ENCODE measurements around the gene PTPRN2. TPM values are rescaled to one million over a fixed set of nuclear protein-coding genes. Genes with fewer than 3 reads are reported as not detected.

The PTPRN2 gene
- total RNA-seq, 1 experiment from 2014 or later, result 1.1 TPM

GRCh38 chr7:157589680-157590079 is 997.9 kb downstream of the PTPRN2 start:
- no peaks in the 10 kb centered on the region for H3K4me1 ChIP-seq (ENCODE audit: control insufficient read depth, insufficient read depth, low read length)
- TF ChIP-seq REST (IDR thresholded peaks at IDR 0.05; ENCODE audit: insufficient read depth in 1 of 2, low read depth in 2 of 2, low read length in 1 of 2), result no peak
- no peak for TF ChIP-seq POLR2AphosphoS5 (IDR thresholded peaks at IDR 0.05; ENCODE audit: low read depth, low read length)
- no peak for TF ChIP-seq SIN3A (IDR thresholded peaks at IDR 0.05; ENCODE audit: borderline replicate concordance, insufficient read depth, low read depth, low read length)
- TF ChIP-seq TCF7L2 (IDR thresholded peaks at IDR 0.05; ENCODE audit: low read depth, low read length), result no peak
- TF ChIP-seq CTCF (IDR thresholded peaks at IDR 0.05), result no peak
- ChIA-PET POLR2A (no interaction called here), CTCF (no interaction called here)
- in situ Hi-C loops (cut with HindIII; ENCODE audit: low pct_unique_long_range_greater_than_20kb, low sequenced_read_pairs), result no loop called here
- no peak overlapping the region for H3K27ac ChIP-seq (ENCODE audit: low read length)
- no peaks in the 10 kb centered on the region for H3K9me3 ChIP-seq (ENCODE audit: control insufficient read depth, insufficient read depth, low read depth, low read length)
- intact Hi-C loops (cut with micrococcal nuclease; ENCODE audit: unreplicated experiment), result no loop called here
- DNase-seq (ENCODE audit: low read depth, low spot score), result no peak
- ATAC-seq, result no peak
- H3K27me3 ChIP-seq (ENCODE audit: control insufficient read depth, insufficient read depth, low read length), result no peaks in the 10 kb centered on the region
- no peaks in the 10 kb centered on the region for H3K36me3 ChIP-seq (ENCODE audit: control insufficient read depth, insufficient read depth, low read length)
- no TSS peak for BruUV-seq (replicated peaks)
- H3K4me3 ChIP-seq (ENCODE audit: low read depth in 2 of 2, low read length in 2 of 2), result no peak overlapping the region

GRCh38 chr7:157587805-157588560 is 999.6 kb downstream of the PTPRN2 start:
- H3K9me3 ChIP-seq (ENCODE audit: control insufficient read depth, insufficient read depth, low read depth, low read length), result no peaks in the 10 kb centered on the region
- H3K4me3 ChIP-seq (ENCODE audit: low read depth in 2 of 2, low read length in 2 of 2), result no peak overlapping the region
- no TSS peak for BruUV-seq (replicated peaks)
- CTCF ChIA-PET, result interaction anchor here (0.5 kb wide), 1 partner anchor 808 kb away, joined by 7 read pairs; no protein-coding TSS in a partner anchor
- in situ Hi-C loops (cut with HindIII; ENCODE audit: low pct_unique_long_range_greater_than_20kb, low sequenced_read_pairs), result no loop called here
- H3K27me3 ChIP-seq (ENCODE audit: control insufficient read depth, insufficient read depth, low read length), result no peaks in the 10 kb centered on the region
- no peak for DNase-seq (ENCODE audit: low read depth, low spot score)
- H3K4me1 ChIP-seq (ENCODE audit: control insufficient read depth, insufficient read depth, low read length), result no peaks in the 10 kb centered on the region
- ATAC-seq, result no peak
- TF ChIP-seq POLR2AphosphoS5 (IDR thresholded peaks at IDR 0.05; ENCODE audit: low read depth, low read length) (no peak), SIN3A (IDR thresholded peaks at IDR 0.05; ENCODE audit: borderline replicate concordance, insufficient read depth, low read depth, low read length) (no peak), REST (IDR thresholded peaks at IDR 0.05; ENCODE audit: insufficient read depth in 1 of 2, low read depth in 2 of 2, low read length in 1 of 2) (no peak), CTCF (IDR thresholded peaks at IDR 0.05) (no peak), TCF7L2 (IDR thresholded peaks at IDR 0.05; ENCODE audit: low read depth, low read length) (no peak)
- POLR2A ChIA-PET, result no interaction called here
- H3K27ac ChIP-seq (ENCODE audit: low read length), result no peak overlapping the region
- H3K36me3 ChIP-seq (ENCODE audit: control insufficient read depth, insufficient read depth, low read length), result no peaks in the 10 kb centered on the region
- intact Hi-C loops (cut with micrococcal nuclease; ENCODE audit: unreplicated experiment), result no loop called here
